AG08395 (cell line): Measurements from ENCODE around the gene THBS3.

Source experiments
- DNase-seq: peaks from one replicate; pipeline ENCODE4 v3.0.0; 2012; ENCODE audit warnings: mixed read lengths, low spot score

THBS3 gene

GRCh38 chr1:155187456-155187891, 20.2 kb downstream of the THBS3 start:
- DNase-seq = no peak

- DNase-seq = no peak
These were observed 20.8 kb downstream of the THBS3 start for GRCh38 chr1:155186794-155187455.

- DNase-seq = no peak
These were observed 21.5 kb downstream of the THBS3 start for GRCh38 chr1:155186067-155186793.

GRCh38 chr1:155185783-155186066, 22.0 kb downstream of the THBS3 start:
- no peak for DNase-seq

- DNase-seq = no peak
These were observed 22.6 kb downstream of the THBS3 start for GRCh38 chr1:155184835-155185782.

- no peak for DNase-seq
These were observed 23.3 kb downstream of the THBS3 start for GRCh38 chr1:155184351-155184811.

- no peak for DNase-seq
These were observed 23.9 kb downstream of the THBS3 start for GRCh38 chr1:155183775-155184221.

DNA sequence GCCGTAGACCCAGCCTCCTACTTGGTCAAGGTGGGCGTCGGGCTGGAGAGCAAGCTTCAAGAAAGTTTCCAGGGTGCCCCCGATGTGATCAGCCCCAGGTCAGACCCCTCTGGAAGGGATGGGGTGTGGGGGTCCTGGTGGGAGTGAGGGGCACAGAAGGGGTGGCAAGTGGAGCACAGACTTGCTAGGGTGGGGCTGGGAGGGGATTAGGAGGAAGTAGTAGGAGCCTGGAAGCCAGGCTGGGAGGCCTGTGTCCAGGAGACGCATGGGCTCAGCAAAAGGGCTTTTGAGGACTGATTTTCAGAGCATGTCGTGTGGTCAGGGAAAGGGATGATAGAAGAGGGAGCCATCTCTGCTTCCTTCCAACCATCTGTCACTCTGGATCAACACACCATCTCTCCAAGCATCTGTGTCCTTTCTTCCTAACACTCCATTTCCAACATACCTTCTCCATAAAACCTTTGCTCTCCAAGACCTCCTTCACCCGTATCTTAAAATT, 25.6 kb downstream of the THBS3 start:
- no peak for DNase-seq

DNA sequence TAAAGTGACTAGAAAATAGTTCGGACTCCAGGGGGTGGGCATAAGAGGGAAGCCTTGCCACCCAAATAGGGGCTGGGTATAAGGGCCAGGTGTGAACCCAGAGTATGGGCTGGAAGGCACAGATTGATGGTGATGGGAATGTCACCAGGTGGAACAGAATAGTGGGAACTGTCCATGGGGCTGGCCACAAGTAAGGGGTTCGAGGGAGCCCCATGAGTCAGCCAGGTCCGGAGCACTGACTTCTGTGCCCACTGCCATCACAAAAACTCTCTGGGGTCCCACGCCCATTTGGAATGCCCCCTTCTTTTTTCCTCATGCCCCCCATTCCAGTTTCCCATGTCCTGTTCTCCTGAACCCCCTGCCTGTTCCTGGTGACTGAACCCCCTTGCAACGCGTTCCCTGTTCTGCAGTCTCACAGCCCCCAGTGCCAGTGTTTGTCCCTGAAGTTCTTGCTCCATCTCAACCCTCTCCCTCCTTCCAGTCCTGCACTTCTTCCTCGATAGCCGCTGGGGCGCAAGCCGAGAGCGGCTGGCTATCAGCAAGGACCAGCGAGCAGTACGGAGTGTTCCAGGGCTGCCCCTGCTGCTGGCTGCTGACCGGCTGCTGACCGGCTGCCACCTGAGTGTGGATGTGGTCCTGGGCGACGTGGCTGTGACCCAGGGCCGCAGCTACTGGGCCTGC, 26.2 kb downstream of the THBS3 start:
- no peak for DNase-seq

DNA sequence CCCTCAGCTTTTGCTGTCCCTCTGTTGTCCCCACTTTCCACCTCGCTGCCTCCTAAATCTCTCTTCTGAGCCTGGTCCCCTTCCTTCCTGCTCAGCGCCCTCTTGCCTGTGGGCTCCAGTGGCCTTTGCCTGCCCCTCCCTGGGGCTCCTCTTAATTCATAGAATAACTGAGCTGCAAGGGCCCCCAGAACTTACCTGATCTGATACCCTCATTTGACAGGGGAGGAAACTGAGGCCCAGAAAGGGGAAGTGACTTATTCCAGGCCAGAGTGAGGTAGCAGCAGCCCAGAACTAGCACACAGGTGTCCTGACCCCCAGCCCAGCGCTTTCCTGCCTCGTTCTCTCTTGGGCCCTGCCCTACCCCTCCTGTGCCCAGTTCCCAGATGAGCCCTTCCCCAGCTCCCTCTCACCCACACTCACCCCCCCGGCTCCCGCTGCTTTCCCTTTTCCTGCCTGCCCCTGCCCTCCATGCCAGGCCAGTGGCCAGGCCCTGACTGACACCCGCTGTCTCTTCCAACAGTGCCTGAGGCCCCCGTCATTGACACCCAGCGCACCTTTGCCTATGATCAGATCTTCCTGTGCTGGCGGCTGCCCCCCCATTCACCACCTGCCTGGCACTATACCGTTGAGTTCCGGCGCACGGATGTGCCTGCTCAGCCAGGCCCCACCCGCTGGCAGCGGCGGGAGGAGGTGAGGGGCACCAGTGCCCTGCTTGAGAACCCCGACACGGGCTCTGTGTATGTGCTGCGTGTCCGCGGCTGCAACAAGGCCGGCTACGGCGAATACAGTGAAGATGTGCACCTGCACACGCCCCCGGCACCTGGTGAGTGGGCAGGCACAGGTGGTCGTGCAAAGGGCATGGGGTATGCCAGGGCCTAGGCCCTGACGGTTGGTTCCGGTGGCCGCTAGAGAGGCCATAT, 28.3 kb downstream of the THBS3 start:
- no peak for DNase-seq

DNA sequence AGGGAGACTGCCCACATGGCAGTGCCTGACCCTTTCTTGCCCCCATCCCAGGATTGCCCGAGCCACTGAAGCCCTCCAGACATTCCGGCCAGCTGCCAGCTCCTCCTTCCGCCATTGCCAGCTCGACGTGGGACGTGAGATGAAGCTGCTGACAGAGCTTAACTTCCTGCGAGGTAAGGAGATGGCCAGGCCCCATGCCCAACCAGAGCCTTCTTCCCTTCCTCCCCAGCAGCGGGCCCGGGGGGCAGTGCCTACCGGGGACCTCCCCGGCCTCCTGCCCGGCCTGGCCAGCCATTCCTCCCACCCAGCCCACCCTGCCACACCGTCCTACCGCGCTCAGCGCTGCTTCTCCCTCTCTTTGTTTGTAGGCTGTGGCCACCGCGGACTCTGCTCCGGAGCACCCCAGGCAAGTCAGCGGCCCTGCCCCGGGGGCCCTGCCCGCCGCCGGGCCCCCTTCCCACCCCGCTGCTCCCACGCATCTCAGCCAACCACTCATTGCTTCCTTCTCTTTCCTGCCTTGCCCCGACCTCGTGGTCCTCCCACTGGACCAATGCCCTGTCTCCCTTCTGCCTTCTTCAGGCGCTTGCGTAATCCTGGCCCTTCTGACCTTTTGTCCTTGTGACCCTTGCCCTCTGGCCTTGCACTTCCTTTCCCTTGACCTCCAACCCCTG, 29.1 kb downstream of the THBS3 start:
- no peak for DNase-seq

DNA sequence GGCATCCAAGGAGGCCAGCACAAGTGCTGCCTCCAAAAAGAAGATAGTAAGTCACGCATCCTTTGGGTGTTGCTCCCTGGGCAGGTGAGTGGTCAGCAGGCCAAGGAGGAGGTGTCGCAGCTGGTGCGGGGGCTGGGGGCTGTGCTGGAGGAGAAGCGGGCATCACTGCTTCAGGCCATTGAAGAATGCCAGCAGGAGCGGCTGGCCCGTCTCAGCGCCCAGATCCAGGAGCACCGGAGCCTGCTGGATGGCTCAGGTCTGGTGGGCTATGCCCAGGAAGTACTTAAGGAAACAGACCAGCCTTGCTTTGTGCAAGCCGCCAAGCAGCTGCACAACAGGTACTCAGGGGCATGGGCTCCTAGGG, 29.8 kb downstream of the THBS3 start:
- no peak for DNase-seq

DNA sequence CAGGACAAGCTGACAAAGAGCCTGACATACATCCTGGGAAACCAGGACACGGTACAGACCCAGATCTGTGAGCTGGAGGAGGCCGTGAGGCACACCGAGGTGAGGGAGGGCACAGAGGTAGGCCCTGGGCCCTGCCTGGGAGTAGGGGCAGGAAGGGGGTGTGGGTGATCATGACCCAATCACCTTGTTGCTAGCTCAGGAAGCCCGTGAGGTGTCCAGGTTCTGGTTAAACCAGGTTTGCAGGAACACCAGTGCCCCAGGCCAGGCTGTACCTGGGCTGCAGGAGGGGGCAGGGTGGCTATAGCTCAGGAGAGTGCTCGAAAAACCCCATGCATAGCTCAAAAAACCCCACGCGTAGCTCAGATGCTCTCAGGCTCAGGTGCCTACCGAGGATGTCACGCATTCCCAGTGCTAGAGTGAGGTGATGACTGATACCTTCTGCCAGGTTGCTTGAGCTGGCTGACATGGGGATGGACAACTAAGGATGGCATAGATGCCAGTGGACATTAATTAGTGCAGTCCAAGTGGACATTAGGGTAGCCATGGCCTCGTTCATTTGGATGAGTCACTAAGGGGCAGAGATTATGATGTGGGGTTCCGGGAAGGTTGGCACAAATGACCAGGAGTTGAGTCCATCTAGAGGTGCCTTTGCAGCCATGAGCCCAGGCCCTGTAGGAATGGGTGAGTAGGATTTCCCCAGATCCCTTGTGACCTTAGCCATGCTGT, 30.3 kb downstream of the THBS3 start:
- DNase-seq = no peak

GRCh38 chr1:155176544-155177071, 31.1 kb downstream of the THBS3 start:
- DNase-seq = peak; percentile 95

GRCh38 chr1:155175927-155176371, 31.7 kb downstream of the THBS3 start:
- DNase-seq = no peak

DNA sequence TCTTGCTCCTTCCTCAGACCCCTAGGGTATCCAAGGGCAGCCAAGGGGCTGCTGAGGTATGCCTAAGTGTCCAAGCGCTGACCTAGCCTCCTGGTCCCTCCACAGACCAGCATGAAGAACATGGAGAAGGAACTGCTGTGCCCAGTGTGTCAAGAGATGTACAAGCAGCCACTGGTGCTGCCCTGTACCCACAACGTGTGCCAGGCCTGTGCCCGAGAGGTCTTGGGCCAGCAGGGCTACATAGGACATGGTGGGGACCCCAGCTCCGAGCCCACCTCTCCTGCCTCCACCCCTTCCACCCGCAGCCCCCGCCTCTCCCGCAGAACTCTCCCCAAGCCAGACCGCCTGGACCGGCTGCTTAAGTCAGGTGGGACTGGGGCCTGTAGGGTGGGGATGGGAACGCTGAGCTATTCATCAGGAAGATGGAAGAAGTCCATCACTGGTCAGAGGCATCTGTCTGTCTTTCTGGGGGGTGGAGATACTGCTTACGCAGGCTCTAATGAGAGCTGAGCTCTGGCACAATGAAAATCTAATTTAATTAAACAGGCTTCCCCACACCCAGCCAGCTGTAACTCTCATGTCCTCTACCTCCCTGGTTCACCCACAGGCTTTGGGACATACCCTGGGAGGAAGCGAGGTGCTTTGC, 32.3 kb downstream of the THBS3 start:
- no peak for DNase-seq

- DNase-seq = peak; percentile 36
These were observed 33.1 kb downstream of the THBS3 start for GRCh38 chr1:155174324-155175280.
